Measurements from ENCODE around the gene FHIT.
A peak's percentile ranks its signal among the peaks of the same experiment; 100 is the strongest.

The FHIT gene

GRCh38 chr3:59839810-59840515 is 1411.3 kb downstream of the FHIT start:
- DNase-seq: no peak

- DNase-seq: no peak
Measured at GRCh38 chr3:59839283-59839682, 1412.0 kb downstream of the FHIT start.

- no peak for DNase-seq
Measured at GRCh38 chr3:59836531-59836930, 1414.7 kb downstream of the FHIT start.

GRCh38 chr3:59832702-59833101 is 1418.5 kb downstream of the FHIT start:
- no peak for DNase-seq

- no peak for DNase-seq
Measured at GRCh38 chr3:59832241-59832640, 1419.0 kb downstream of the FHIT start.

- DNase-seq: no peak
Measured at GRCh38 chr3:59831394-59831793, 1419.9 kb downstream of the FHIT start.

- DNase-seq: no peak
Measured at GRCh38 chr3:59829527-59829926, 1421.7 kb downstream of the FHIT start.

- no peak for DNase-seq
Measured at GRCh38 chr3:59824876-59825275, 1426.4 kb downstream of the FHIT start.

- DNase-seq: no peak
Measured at GRCh38 chr3:59821274-59821673, 1430.0 kb downstream of the FHIT start.

- no peak for DNase-seq
Measured at GRCh38 chr3:59820352-59820934, 1430.8 kb downstream of the FHIT start.

- no peak for DNase-seq
Measured at GRCh38 chr3:59818919-59819300, 1432.3 kb downstream of the FHIT start.

GRCh38 chr3:59818033-59818918 is 1433.0 kb downstream of the FHIT start:
- DNase-seq: no peak

- no peak for DNase-seq
Measured at GRCh38 chr3:59817511-59817910, 1433.7 kb downstream of the FHIT start.

- DNase-seq: no peak
Measured at GRCh38 chr3:59816312-59816711, 1434.9 kb downstream of the FHIT start.

- no peak for DNase-seq
Measured at GRCh38 chr3:59813148-59813538, 1438.1 kb downstream of the FHIT start.

- DNase-seq: no peak
Measured at GRCh38 chr3:59812237-59813147, 1438.8 kb downstream of the FHIT start.

- no peak for DNase-seq
Measured at GRCh38 chr3:59811160-59811559, 1440.1 kb downstream of the FHIT start.

GRCh38 chr3:59810606-59811005 is 1440.6 kb downstream of the FHIT start:
- peak; percentile 53 for DNase-seq

- peak; percentile 38 for DNase-seq
Measured at GRCh38 chr3:59809710-59810444, 1441.4 kb downstream of the FHIT start.

- DNase-seq: no peak
Measured at GRCh38 chr3:59809016-59809415, 1442.2 kb downstream of the FHIT start.

GRCh38 chr3:59808446-59808845 is 1442.8 kb downstream of the FHIT start:
- DNase-seq: no peak

GRCh38 chr3:59803268-59803667 is 1448.0 kb downstream of the FHIT start:
- DNase-seq: no peak

All from NCI-H146 (cell line).